HepG2 (cell line): ENCODE measurements around the gene LENG1. TPM values are rescaled to one million over a fixed set of nuclear protein-coding genes. Genes with fewer than 3 reads are reported as not detected.

Experiments used
- AHDC1 ChIP-seq: sonication (generic); formaldehyde crosslinking; IDR thresholded peaks from 2 replicates; pipeline ENCODE4 v1.5.1; 2020; ENCODE audit warnings: mild to moderate bottlenecking, missing genetic modification reagents, borderline replicate concordance
- ATF4 ChIP-seq, 2 experiments: fragments of 450-650 bp in 1 of 2; sonication (generic) in 1 of 2; formaldehyde crosslinking; IDR thresholded peaks; 2 replicates each; pipeline versions ENCODE4 v1.5.0 to v1.8.0; 2020 to 2022; ENCODE audit warnings: mild to moderate bottlenecking in 1 of 2, missing genetic modification reagents in 1 of 2
- CREB1 ChIP-seq, 2 experiments: fragments of 450-650 bp in 1 of 2; IDR thresholded peaks; 2 replicates each; pipeline ENCODE4 v1.6.1; 2016 to 2017; ENCODE audit warnings: control low read depth in 1 of 2, mild to moderate bottlenecking in 1 of 2, missing compliant biosample characterization in 1 of 2, missing genetic modification characterization in 1 of 2
- GTF2F1 ChIP-seq: fragments of 150-350 bp; IDR thresholded peaks from 2 replicates; pipeline ENCODE4 v1.6.1; 2014; ENCODE audit warnings: low read length
- HDAC2 ChIP-seq: sonication (generic); formaldehyde crosslinking; IDR thresholded peaks from 2 replicates; pipeline ENCODE4 v1.4.0; 2020; ENCODE audit warnings: missing genetic modification reagents
- HES4 ChIP-seq: sonication (generic); formaldehyde crosslinking; IDR thresholded peaks from 2 replicates; pipeline ENCODE4 v1.9.0; 2021; ENCODE audit warnings: mild to moderate bottlenecking, missing genetic modification reagents, borderline replicate concordance
- ISX ChIP-seq: sonication (generic); formaldehyde crosslinking; conservative IDR thresholded peaks from 2 replicates; pipeline ENCODE4 v1.5.0; 2020; ENCODE audit warnings: missing genetic modification reagents
- KLF16 ChIP-seq, 2 experiments: sonication (generic) in 1 of 2; formaldehyde crosslinking in 1 of 2; IDR thresholded peaks; 2 replicates each; pipeline versions ENCODE4 v1.6.1 to v1.8.0; 2016 to 2023; ENCODE audit warnings: missing genetic modification reagents in 2 of 2, missing compliant biosample characterization in 1 of 2
- MAF1 ChIP-seq: sonication (generic); formaldehyde crosslinking; IDR thresholded peaks from 2 replicates; pipeline ENCODE4 v1.5.0; 2020; ENCODE audit warnings: missing genetic modification reagents, borderline replicate concordance
- MAX ChIP-seq: IDR thresholded peaks from 2 replicates; pipeline ENCODE4 v1.6.1; 2012; ENCODE audit warnings: inconsistent platforms
- NFYC ChIP-seq: IDR thresholded peaks from 2 replicates; pipeline ENCODE4 v1.6.1; 2016; ENCODE audit warnings: missing genetic modification reagents, missing compliant biosample characterization
- NKX3-1 ChIP-seq: sonication (generic); formaldehyde crosslinking; IDR thresholded peaks from 2 replicates; pipeline ENCODE4 v1.5.0; 2020; ENCODE audit warnings: missing genetic modification reagents
- PAX8 ChIP-seq: sonication (generic); formaldehyde crosslinking; IDR thresholded peaks from 2 replicates; pipeline ENCODE4 v1.8.0; 2022; ENCODE audit warnings: mild to moderate bottlenecking, missing genetic modification reagents, borderline replicate concordance
- SATB2 ChIP-seq: sonication (generic); formaldehyde crosslinking; IDR thresholded peaks from 2 replicates; pipeline ENCODE4 v1.5.0; 2020; ENCODE audit warnings: missing genetic modification reagents
- YEATS2 ChIP-seq: sonication (generic); formaldehyde crosslinking; IDR thresholded peaks from 2 replicates; pipeline ENCODE4 v1.4.0; 2020; ENCODE audit warnings: missing genetic modification reagents, borderline replicate concordance
- ZBTB8A ChIP-seq: sonication (generic); formaldehyde crosslinking; IDR thresholded peaks from 2 replicates; pipeline ENCODE4 v1.4.0; 2020; ENCODE audit warnings: mild to moderate bottlenecking, low read depth, missing genetic modification reagents, borderline replicate concordance
- ZNF329 ChIP-seq: sonication (generic); formaldehyde crosslinking; IDR thresholded peaks from 2 replicates; pipeline ENCODE4 v1.9.0; 2021; ENCODE audit warnings: low read depth, mild to moderate bottlenecking, missing genetic modification reagents
- ZNF556 ChIP-seq: sonication (generic); formaldehyde crosslinking; IDR thresholded peaks from 2 replicates; pipeline ENCODE4 v1.4.0; 2020; ENCODE audit warnings: mild to moderate bottlenecking, missing genetic modification reagents, borderline replicate concordance
- ZNF674 ChIP-seq: sonication (generic); formaldehyde crosslinking; IDR thresholded peaks from 2 replicates; pipeline ENCODE4 v1.5.0; 2020; ENCODE audit warnings: low read depth, mild to moderate bottlenecking, missing genetic modification reagents
- ZNF784 ChIP-seq: sonication (generic); formaldehyde crosslinking; IDR thresholded peaks from 2 replicates; pipeline ENCODE4 v1.5.1; 2020; ENCODE audit warnings: missing genetic modification reagents, mild to moderate bottlenecking, borderline replicate concordance
- ZNF891 ChIP-seq: sonication (generic); formaldehyde crosslinking; IDR thresholded peaks from 2 replicates; pipeline ENCODE4 v1.5.0; 2020; ENCODE audit warnings: mild to moderate bottlenecking, missing genetic modification reagents
- polyA plus RNA-seq, 8 experiments: library from polyadenylated mRNA; depleted of rRNA in 3 of 8; stranded (reverse) in 7 of 8; unstranded in 1 of 8; fragments of >200 nt; fragmentation: Illumina TruSeq in 4 of 8; extraction: Trizol in 4 of 8; gene quantifications; 2 replicates each; pipeline versions ENCODE4 v1.2.1 to v1.2.3, GENCODE V29; 2011 to 2016; ENCODE audit warnings: low read depth in 4 of 8, missing spikeins in 1 of 8, mixed read lengths in 1 of 8; ENCODE audit not compliant: insufficient read depth in 1 of 8
- total RNA-seq, 5 experiments: library from RNA; depleted of rRNA; stranded (reverse); fragments of >200 nt; fragmentation: Illumina TruSeq; extraction: Trizol; gene quantifications; 2 replicates each; pipeline ENCODE4 v1.2.3, GENCODE V29; 2016; ENCODE audit warnings: low read depth in 1 of 5

The LENG1 gene
- total and polyA plus RNA-seq, 2 of the 13 experiments (the other 11 are each of a cell fraction or from before 2014, with no cell fraction given), result 1.8 to 3.8 TPM

- TF ChIP-seq SATB2 (CRISPR knock-in tag) (no peak), YEATS2 (CRISPR knock-in tag) (peak; percentile 95), KLF16 (CRISPR knock-in tag; IDR thresholded peaks at IDR 0.05) (peak in 1 of 2 experiments; percentile 98; a peak in 2 of 4 replicates), ZNF556 (CRISPR knock-in tag) (peak; percentile 96), MAX (peak; percentile 89), ZNF329 (CRISPR knock-in tag) (no peak), HDAC2 (CRISPR knock-in tag) (peak; percentile 89), AHDC1 (no peak; the same call in 1 of the 2 replicates), ZBTB8A (0 out of 2 replicates have a peak, but pooled peaks have one; percentile 71), ZNF891 (CRISPR knock-in tag) (peak; percentile 83; the same call in 1 of the 2 replicates), PAX8 (CRISPR knock-in tag) (no peak), NKX3-1 (CRISPR knock-in tag) (no peak), ISX (CRISPR knock-in tag) (no peak), ATF4 (CRISPR knock-in tag; IDR thresholded peaks at IDR 0.05) (peak in 1 of 2 experiments; percentile 66; a peak in 2 of 4 replicates), CREB1 (IDR thresholded peaks at IDR 0.05) (peak; percentile 98), CREB1 (CRISPR knock-in tag; IDR thresholded peaks at IDR 0.05) (peak; percentile 100), HES4 (CRISPR knock-in tag) (peak; percentile 57; the same call in 1 of the 2 replicates), NFYC (CRISPR knock-in tag) (peak; percentile 98), ZNF784 (CRISPR knock-in tag) (peak; percentile 62; the same call in 1 of the 2 replicates), ZNF674 (CRISPR knock-in tag) (no peak), GTF2F1 (0 out of 2 replicates have a peak, but pooled peaks have one; percentile 71), MAF1 (no peak)
Observed at GRCh38 chr19:54115109-54116063, 44.1 kb downstream of the LENG1 start, which contains the start of the genes PRPF31 and TFPT (continued).
